Chondrocyte (in vitro differentiated cells): ENCODE results near the gene SDR42E1. TPM values are rescaled to one million over a fixed set of nuclear protein-coding genes. Genes with fewer than 3 reads are reported as not detected.

Experiments
- DNase-seq: peaks from one replicate; pipeline ENCODE4 v3.0.0; 2021; ENCODE audit warnings: mixed read lengths, low spot score
- H3K27ac Mint-ChIP-seq: one replicate; pipeline ENCODE4 v1.8.0; 2021; ENCODE audit warnings: mild to moderate bottlenecking, moderate library complexity, mixed read lengths; ENCODE audit not compliant: unreplicated experiment
- H3K27me3 Mint-ChIP-seq: 2 replicates; pipeline ENCODE4 v1.8.0; 2021; ENCODE audit warnings: low read depth, mixed read lengths
- H3K36me3 Mint-ChIP-seq: 2 replicates; pipeline ENCODE4 v1.8.0; 2021; ENCODE audit warnings: low read depth, mixed read lengths
- H3K4me1 Mint-ChIP-seq: 2 replicates; pipeline ENCODE4 v1.8.0; 2021; ENCODE audit warnings: low read depth, mild to moderate bottlenecking, mixed read lengths
- H3K4me3 Mint-ChIP-seq: one replicate; pipeline ENCODE4 v1.8.0; 2021; ENCODE audit warnings: mild to moderate bottlenecking, moderate library complexity, mixed read lengths; ENCODE audit not compliant: unreplicated experiment
- H3K9me3 Mint-ChIP-seq: 2 replicates; pipeline ENCODE4 v1.8.0; 2021; ENCODE audit warnings: low read depth, mixed read lengths
- CTCF ChIP-seq: fragments of 200-600 bp; sonication (generic); IDR thresholded peaks from 2 replicates; pipeline ENCODE4 v1.5.0; 2021; ENCODE audit warnings: antibody characterized with exemption, mild to moderate bottlenecking, moderate library complexity
- total RNA-seq: library from RNA; stranded (reverse); gene quantifications from 3 replicates; pipeline ENCODE4 v1.2.1, GENCODE V29; 2021

SDR42E1 gene
- total RNA-seq, 1 donor from 2014 or later = not detected

- no peak overlapping the region for H3K4me3 Mint-ChIP-seq
- no peak overlapping the region for H3K27ac Mint-ChIP-seq
- no peak for TF ChIP-seq CTCF
- no peaks in the 10 kb centered on the region for H3K36me3 Mint-ChIP-seq
- H3K4me1 Mint-ChIP-seq = no peaks in the 10 kb centered on the region
- no peak for DNase-seq
- H3K9me3 Mint-ChIP-seq = peaks cover 6% of the 10 kb centered on the region
- peaks cover 9% of the 10 kb centered on the region for H3K27me3 Mint-ChIP-seq
These were observed 46.5 kb downstream of the SDR42E1 start for GRCh38 chr16:81964808-81965207.

GRCh38 chr16:81956213-81956948 is 54.9 kb downstream of the SDR42E1 start:
- Mint-ChIP-seq H3K4me1 (no peaks in the 10 kb centered on the region), H3K27me3 (peaks cover 7% of the 10 kb centered on the region), H3K4me3 (no peak overlapping the region), H3K27ac (no peak overlapping the region), H3K9me3 (peaks cover 13% of the 10 kb centered on the region), H3K36me3 (no peaks in the 10 kb centered on the region)
- DNase-seq = no peak
- TF ChIP-seq CTCF = no peak

DNA sequence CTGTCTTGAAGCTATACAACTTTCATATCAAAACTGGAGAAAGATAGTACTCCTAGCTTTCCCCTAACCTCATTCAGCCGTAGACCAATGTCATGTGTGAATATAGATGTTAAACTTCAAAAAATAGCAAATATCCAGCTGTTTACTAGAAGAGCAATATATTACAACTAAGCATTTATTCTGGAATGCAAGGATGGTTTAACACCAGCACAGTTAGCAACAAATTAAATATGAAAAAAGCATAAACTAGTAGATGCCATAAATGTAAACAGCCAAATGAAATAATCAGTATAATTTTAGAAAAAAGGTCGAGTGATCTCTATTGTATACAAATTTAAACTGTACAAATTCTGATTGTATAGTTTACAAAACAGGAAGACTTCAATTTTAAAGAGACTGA is 59.7 kb downstream of the SDR42E1 start:
- TF ChIP-seq CTCF = no peak
- Mint-ChIP-seq H3K36me3 (no peaks in the 10 kb centered on the region), H3K4me3 (no peak overlapping the region), H3K27ac (no peak overlapping the region), H3K4me1 (no peaks in the 10 kb centered on the region), H3K27me3 (peaks cover 18% of the 10 kb centered on the region), H3K9me3 (peaks cover 20% of the 10 kb centered on the region)
- no peak for DNase-seq

GRCh38 chr16:81946206-81946605 is 65.1 kb downstream of the SDR42E1 start:
- H3K4me3 Mint-ChIP-seq = no peak overlapping the region
- peaks cover 5% of the 10 kb centered on the region for H3K9me3 Mint-ChIP-seq
- peaks cover 21% of the 10 kb centered on the region for H3K27me3 Mint-ChIP-seq
- H3K4me1 Mint-ChIP-seq = peaks cover 13% of the 10 kb centered on the region
- no peak for DNase-seq
- no peak for TF ChIP-seq CTCF
- H3K27ac Mint-ChIP-seq = no peak overlapping the region
- H3K36me3 Mint-ChIP-seq = no peaks in the 10 kb centered on the region

GRCh38 chr16:81945665-81946064 is 65.6 kb downstream of the SDR42E1 start:
- Mint-ChIP-seq H3K27me3 (peaks cover 23% of the 10 kb centered on the region), H3K36me3 (no peaks in the 10 kb centered on the region), H3K27ac (no peak overlapping the region), H3K4me1 (peaks cover 16% of the 10 kb centered on the region), H3K4me3 (no peak overlapping the region), H3K9me3 (peaks cover 2% of the 10 kb centered on the region)
- no peak for TF ChIP-seq CTCF
- DNase-seq = no peak
